ENCODE data around the gene ROBO1. TPM values are rescaled to one million over a fixed set of nuclear protein-coding genes. Genes with fewer than 3 reads are reported as not detected.

Gene ROBO1
- total RNA-seq, 2 donors from 2014 or later = 7.6 to 19.7 TPM

DNA sequence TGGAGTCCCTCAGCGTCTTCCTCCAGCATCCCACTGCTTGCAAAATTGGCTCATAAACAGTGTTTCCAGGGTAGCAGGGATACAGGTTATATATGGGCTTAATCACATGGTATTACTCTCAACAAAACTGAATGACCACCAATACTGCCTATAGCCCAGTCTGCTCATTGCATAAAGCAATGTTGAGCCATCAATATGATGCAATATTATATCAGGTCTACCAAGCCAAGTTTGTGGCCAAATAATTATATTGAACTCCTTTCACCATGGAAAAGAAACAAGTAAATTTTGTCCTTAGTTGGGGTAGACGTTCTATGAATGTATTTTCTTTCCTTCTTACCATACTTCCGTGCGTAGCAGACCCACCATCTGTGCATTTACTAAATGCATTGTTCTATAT is 652.3 kb downstream of the ROBO1 start:
- TF ChIP-seq, protein P1, sequence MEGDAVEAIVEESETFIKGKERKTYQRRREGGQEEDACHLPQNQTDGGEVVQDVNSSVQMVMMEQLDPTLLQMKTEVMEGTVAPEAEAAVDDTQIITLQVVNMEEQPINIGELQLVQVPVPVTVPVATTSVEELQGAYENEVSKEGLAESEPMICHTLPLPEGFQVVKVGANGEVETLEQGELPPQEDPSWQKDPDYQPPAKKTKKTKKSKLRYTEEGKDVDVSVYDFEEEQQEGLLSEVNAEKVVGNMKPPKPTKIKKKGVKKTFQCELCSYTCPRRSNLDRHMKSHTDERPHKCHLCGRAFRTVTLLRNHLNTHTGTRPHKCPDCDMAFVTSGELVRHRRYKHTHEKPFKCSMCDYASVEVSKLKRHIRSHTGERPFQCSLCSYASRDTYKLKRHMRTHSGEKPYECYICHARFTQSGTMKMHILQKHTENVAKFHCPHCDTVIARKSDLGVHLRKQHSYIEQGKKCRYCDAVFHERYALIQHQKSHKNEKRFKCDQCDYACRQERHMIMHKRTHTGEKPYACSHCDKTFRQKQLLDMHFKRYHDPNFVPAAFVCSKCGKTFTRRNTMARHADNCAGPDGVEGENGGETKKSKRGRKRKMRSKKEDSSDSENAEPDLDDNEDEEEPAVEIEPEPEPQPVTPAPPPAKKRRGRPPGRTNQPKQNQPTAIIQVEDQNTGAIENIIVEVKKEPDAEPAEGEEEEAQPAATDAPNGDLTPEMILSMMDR (IDR thresholded peaks at IDR 0.05) = no peak
- Histone ChIP-seq H3K27ac (no peak overlapping the region), H3K9me3 (no peaks in the 10 kb centered on the region), H3K4me3 (no peak overlapping the region), H3K4me1 (no peaks in the 10 kb centered on the region), H3K36me3 (no peaks in the 10 kb centered on the region), H3K27me3 (no peaks in the 10 kb centered on the region)
- no peak for DNase-seq (ENCODE audit: low spot score)

GRCh38 chr3:79113876-79114275 is 653.9 kb downstream of the ROBO1 start:
- no peaks in the 10 kb centered on the region for H3K4me1 ChIP-seq
- H3K9me3 ChIP-seq = no peaks in the 10 kb centered on the region
- no peak for DNase-seq (ENCODE audit: low spot score)
- H3K27ac ChIP-seq = no peak overlapping the region
- no peaks in the 10 kb centered on the region for H3K27me3 ChIP-seq
- no peaks in the 10 kb centered on the region for H3K36me3 ChIP-seq
- H3K4me3 ChIP-seq = no peak overlapping the region
- TF ChIP-seq, protein P1 (IDR thresholded peaks at IDR 0.05) = no peak

DNA sequence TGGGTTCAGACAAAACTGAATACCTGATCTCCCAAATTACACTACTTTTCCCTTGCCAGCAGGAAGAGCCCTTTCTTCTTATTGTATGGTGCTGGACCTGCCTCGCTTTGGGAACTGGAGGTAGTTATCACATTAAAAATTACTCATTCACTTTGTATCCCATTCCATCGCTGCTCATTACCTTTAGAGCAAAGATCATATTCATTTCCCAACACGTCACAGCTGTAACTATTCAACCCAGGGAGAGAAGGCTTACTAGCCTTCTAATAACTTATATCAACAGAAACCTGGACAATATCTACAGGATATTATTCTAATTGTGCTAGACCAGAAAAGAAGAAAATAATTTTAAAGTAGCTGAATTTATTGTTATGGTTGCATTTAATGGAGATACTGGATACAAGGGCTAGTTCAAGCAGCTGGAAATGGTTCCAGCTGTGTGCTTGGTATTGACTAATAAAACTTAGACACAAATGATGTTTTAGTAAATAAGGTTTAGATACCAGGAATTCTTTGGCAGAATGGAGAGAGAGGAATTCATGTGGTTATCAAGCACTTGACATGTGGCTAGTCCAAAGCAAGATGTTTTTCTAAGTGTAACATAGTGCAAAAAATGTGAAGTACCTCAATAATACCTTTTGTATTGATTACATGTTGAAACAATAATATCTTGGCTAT is 656.3 kb downstream of the ROBO1 start:
- no peak for DNase-seq (ENCODE audit: low spot score)
- Histone ChIP-seq H3K36me3 (no peaks in the 10 kb centered on the region), H3K27me3 (no peaks in the 10 kb centered on the region), H3K27ac (no peak overlapping the region), H3K4me3 (no peak overlapping the region), H3K9me3 (no peaks in the 10 kb centered on the region), H3K4me1 (no peaks in the 10 kb centered on the region)
- TF ChIP-seq, protein P1 (IDR thresholded peaks at IDR 0.05) = no peak

- no peak overlapping the region for H3K4me3 ChIP-seq
- TF ChIP-seq, protein P1 (IDR thresholded peaks at IDR 0.05) = no peak
- H3K4me1 ChIP-seq = no peaks in the 10 kb centered on the region
- no peaks in the 10 kb centered on the region for H3K36me3 ChIP-seq
- no peak for DNase-seq (ENCODE audit: low spot score)
- H3K27ac ChIP-seq = no peak overlapping the region
- H3K27me3 ChIP-seq = no peaks in the 10 kb centered on the region
- no peaks in the 10 kb centered on the region for H3K9me3 ChIP-seq
These were observed 658.0 kb downstream of the ROBO1 start for GRCh38 chr3:79109754-79110153.

DNA sequence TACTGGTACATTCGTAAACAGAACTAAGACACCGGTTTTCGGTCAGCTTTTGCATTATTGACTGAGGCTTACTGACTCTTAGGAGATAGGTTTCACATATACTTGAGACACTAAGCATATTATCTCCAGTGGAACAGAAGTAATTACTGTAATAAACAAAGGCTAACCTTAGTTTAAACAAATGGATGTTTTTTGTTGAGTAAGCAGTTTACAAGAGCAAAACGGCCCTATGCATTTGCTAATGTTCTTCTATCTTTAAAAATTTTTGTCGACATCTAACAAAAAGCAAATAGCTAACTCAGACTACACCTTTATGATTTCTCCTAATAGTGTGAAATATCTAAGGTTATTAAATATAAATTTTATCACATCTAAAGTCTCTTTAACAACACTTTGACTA is 664.5 kb downstream of the ROBO1 start:
- no peaks in the 10 kb centered on the region for H3K27me3 ChIP-seq
- no peaks in the 10 kb centered on the region for H3K36me3 ChIP-seq
- TF ChIP-seq, protein P1 (IDR thresholded peaks at IDR 0.05) = no peak
- H3K4me3 ChIP-seq = no peak overlapping the region
- no peak overlapping the region for H3K27ac ChIP-seq
- H3K4me1 ChIP-seq = no peaks in the 10 kb centered on the region
- H3K9me3 ChIP-seq = no peaks in the 10 kb centered on the region
- DNase-seq (ENCODE audit: low spot score) = no peak

Data from right atrium auricular region (tissue), 2 donors.